GM12891 (cell line): ENCODE measurements around the gene LTBP3. TPM values are rescaled to one million over a fixed set of nuclear protein-coding genes. Genes with fewer than 3 reads are reported as not detected.

ENCODE experiments used
- DNase-seq: peaks from one replicate; pipeline ENCODE4 v3.0.0; 2011; ENCODE audit warnings: low spot score; ENCODE audit not compliant: insufficient read length
- FAIRE-seq: peaks from 2 replicates; lab custom pipeline; 2011; peaks lifted over from hg19 to GRCh38; lab: Jason Lieb, UNC
- PAX5 ChIP-seq: IDR thresholded peaks from 2 replicates; pipeline ENCODE4 v1.6.1; 2011; ENCODE audit warnings: low read length, moderate library complexity, mild to moderate bottlenecking; ENCODE audit not compliant: insufficient read depth, severe bottlenecking
- POLR2A ChIP-seq: IDR thresholded peaks from 2 replicates; pipeline ENCODE4 v1.6.1; 2011; ENCODE audit warnings: low read depth, low read length, control low read depth
- POLR2AphosphoS5 ChIP-seq: IDR thresholded peaks from 2 replicates; pipeline ENCODE4 v1.6.1; 2011; ENCODE audit warnings: low read depth, low read length, control low read depth
- POU2F2 ChIP-seq: IDR thresholded peaks from 2 replicates; pipeline ENCODE4 v1.6.1; 2011; ENCODE audit warnings: low read depth, mild to moderate bottlenecking, control low read depth, low read length, moderate library complexity
- SPI1 ChIP-seq: IDR thresholded peaks from 2 replicates; pipeline ENCODE4 v1.6.1; 2011; ENCODE audit warnings: low read depth, low read length, control low read depth
- TAF1 ChIP-seq: IDR thresholded peaks from 2 replicates; pipeline ENCODE4 v1.6.1; 2011; ENCODE audit warnings: low read depth, low read length, control low read depth
- polyA plus RNA-seq: library from polyadenylated mRNA; unstranded; fragments of >200 nt; gene quantifications from one replicate; pipeline ENCODE4 v1.2.1, GENCODE V29; 2012; ENCODE audit warnings: low read depth, missing spikeins, inconsistent platforms; ENCODE audit not compliant: missing spikeins

LTBP3 gene
- 14.6 TPM for polyA plus RNA-seq

DNA sequence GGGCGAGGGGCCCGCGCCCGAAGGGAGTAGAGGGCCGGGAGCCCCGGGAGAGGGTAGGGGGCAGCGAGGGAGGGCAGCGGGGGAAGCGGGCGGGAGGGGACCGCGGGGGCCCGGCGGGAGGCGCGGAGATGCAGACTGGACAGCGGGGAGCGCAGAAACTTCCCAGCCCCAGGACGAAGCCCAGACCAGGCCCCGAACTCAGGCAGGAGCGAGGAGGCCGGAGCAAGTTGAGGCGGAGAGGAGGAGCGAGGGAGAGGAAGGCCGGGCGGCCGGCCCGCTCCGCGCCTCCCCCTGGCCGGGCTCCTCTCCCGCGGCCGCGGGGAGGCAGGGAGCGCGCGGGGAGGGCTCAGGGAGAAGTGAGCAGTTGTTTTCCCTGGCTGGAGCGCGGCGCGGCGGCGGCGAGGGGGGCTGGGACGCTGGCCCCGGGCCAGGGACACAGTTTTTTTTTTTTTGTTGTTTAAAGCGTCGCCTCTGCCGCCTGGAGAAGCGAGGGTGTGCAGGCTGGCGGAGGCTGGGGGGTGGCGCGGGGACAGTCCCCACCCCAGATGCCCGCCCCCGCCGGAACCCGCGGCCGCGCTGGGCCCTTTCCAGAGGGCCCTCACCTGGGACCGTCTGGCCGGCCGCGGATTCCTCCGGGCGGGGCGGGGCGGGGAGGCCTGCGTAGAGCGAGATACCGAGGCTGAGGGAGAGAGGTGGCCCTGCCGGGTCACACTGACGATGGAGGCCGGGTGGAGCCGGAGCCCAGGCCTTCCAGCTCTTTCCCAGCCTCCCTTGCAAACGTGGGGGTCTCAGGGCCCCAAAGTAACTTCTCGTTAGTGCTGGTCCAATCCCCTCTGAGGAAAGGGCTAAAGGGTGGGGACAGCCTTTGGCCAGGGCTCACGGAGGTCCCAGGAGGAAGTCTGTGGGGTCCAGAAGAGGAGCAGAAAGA is at the start of gene LTBP3:
TSS of gene LTBP3 (minus strand) at position 358 of the 928 bp plus-strand sequence. CDS start 400 bp downstream, outside the sequence.
- peak; percentile 70 for DNase-seq
- FAIRE-seq = no peak
- TF ChIP-seq POLR2AphosphoS5 = no peak
- TF ChIP-seq POLR2A = no peak
- TF ChIP-seq TAF1 = no peak
- TF ChIP-seq POU2F2 = no peak
- TF ChIP-seq PAX5 = no peak
- TF ChIP-seq SPI1 = no peak

DNA sequence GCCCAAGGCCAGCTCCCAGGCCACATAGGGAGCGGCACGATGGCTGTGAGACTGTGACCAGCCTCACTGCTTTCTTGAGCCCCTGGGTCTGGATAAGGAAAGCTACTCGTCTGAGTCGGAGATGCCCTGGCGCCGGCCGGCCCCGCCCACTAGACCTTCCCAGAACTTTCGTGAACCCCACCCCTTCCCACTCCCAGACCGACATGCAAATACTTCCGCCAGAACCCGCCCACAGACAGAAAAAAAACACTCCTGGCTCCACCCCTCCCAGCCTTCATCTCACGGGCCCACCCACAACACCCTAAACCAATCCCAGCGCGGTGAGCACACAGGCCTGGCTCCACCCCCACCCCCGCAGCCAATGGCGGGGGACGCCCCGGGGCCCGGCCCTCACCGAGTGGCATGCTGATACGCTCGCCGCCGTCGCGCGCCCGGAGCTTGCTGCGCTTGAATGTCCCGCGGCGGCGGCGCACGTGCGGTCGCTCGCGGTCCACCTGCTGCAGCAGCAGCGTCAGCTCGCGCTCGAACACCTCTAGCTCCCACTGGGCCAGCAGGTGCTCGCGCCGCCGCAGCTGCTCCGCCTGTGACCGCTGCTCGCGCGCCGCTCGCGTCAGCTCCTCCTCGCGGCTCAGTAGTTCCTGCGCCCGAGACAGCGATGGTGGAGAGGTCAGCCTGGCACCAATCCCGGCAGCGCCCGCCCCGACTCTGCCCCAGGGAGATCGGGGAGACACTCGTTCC is 48.9 kb upstream of the LTBP3 start:
- FAIRE-seq (no peak), DNase-seq (peak; percentile 65)
- no peak for TF ChIP-seq POLR2A
- TF ChIP-seq PAX5 = no peak
- TF ChIP-seq POU2F2 = no peak
- TF ChIP-seq POLR2AphosphoS5 = no peak
- TF ChIP-seq SPI1 = no peak
- no peak for TF ChIP-seq TAF1

DNA sequence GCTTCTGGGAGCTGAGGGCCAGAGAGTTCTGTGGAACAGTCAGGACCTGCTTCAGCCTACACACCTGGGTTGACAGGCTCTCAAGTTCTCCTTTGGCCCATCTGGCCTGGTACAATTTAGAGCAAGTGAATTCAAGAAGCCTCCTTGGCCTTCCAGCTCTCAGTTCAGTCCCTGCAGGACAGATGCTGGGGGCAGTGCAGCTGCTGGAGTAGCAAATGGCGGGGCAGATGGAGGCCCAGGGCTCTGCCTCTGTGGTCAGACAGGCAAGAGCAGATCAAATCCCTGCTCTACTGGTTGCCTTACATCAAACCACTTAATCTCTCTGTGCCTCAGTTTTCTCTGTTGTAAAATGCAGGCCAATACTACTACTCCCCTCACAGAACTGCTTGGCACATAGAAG is 46.1 kb upstream of the LTBP3 start:
- FAIRE-seq (no peak), DNase-seq (no peak)
- TF ChIP-seq POLR2A (no peak), SPI1 (no peak), POLR2AphosphoS5 (no peak), TAF1 (no peak), PAX5 (no peak), POU2F2 (no peak)

DNA sequence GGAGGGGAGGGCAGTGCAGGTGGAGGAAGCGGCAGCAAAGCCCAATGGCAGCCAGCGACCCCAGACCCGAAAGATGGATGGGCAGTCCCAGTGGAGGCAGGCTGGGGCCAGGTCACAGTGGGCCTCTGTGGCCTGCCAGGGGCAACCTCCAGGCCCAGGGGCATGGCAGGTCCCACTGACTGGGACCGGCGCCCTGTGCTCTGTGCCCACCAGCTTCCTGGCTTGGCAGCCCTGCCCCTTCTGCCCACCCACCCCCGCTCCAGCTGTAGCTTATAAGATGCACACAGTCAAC is 41.7 kb upstream of the LTBP3 start:
- no peak for FAIRE-seq
- DNase-seq = no peak

DNA sequence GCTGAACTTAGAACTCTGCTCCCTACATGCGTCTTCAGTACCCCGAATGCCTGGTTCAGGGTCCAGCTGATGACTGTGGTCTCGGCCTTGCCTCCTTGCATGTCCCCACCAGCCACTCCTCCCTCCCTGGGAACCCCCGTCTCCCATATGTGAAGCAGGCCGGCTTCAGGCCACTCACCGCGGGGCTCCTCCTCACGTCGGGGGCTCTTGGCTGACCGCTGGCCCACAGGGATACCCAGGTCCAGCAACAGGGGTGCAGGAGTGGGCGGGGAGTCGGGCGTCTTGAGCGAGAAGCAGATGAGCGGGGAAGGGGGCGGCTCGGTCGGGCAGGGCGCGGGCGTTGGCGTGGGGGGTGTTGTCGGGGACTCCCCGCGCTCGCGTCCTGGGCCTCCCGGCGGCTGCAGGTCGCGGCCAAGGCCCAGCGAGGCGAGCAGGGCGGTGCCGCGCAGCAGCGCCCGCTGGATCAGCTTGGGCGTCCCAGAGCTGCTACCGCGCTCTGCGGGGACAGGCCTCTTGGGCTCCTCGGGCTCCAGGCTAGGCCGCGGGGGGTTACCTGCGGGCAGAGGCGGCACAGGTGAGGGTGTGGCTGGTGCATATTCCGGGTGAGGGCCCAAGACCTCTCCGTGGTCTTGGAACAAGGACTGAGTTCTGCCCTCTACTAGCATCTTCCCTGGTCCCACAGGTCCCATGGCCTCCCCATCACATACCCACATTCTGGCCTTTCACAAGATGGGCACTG is 41.2 kb upstream of the LTBP3 start:
- TF ChIP-seq SPI1 = no peak
- no peak for TF ChIP-seq POLR2A
- no peak for TF ChIP-seq POU2F2
- TF ChIP-seq TAF1 = no peak
- no peak for TF ChIP-seq PAX5
- TF ChIP-seq POLR2AphosphoS5 = no peak
- FAIRE-seq = no peak
- DNase-seq = no peak

More for the DNA sequence above, 41.7 kb upstream of the LTBP3 start:
- TF ChIP-seq POLR2AphosphoS5 (no peak), POU2F2 (no peak), TAF1 (no peak), PAX5 (no peak)

DNA sequence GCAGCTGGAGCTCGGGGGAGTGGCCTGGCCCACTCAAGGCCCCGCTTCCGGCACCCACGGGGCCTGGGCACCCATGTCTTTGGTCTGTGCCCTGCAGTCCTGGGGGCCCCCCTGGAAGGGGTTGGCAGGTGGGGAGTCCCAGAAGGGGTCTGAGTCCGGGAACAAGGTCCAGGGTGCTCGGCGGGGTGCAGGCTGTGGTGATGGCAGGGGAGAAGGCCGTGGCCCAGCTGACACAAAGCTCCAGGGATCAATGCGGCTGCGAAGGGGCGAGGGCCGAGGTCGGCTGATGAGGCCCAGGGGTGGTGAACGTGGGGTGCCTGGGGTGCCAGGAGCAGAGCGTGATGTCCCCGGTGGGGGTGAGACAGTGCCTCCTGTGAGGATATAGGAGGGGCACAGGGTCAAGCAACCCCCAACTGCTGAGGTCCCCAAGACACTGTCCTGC is 40.1 kb upstream of the LTBP3 start:
- DNase-seq (no peak), FAIRE-seq (no peak)
- no peak for TF ChIP-seq POU2F2
- TF ChIP-seq PAX5 = no peak
- TF ChIP-seq TAF1 = no peak
- TF ChIP-seq SPI1 = no peak
- no peak for TF ChIP-seq POLR2A
- TF ChIP-seq POLR2AphosphoS5 = no peak

DNA sequence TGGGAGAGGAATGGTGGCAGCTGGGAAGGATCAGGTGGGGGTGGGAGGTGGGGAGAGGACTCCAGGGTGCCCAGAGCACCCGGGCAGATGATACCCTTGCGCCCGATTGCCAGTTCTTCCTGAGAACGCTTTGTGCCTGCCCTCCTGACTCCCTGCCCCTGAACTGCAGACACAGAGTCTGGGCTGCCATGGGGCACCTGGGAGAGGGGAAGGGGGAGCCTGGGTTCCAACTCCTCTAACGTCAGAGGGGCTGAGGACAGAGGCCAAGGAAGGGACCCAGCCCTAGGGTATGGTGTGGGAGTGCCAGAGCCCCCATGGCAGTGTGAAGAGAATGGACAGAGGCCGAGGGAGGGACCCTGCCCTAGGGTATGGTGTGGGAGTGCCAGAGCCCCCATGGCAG is 38.4 kb upstream of the LTBP3 start:
- DNase-seq = no peak
- FAIRE-seq = no peak
- TF ChIP-seq POLR2A (no peak), SPI1 (no peak), POU2F2 (no peak), TAF1 (no peak), POLR2AphosphoS5 (no peak), PAX5 (no peak)

DNA sequence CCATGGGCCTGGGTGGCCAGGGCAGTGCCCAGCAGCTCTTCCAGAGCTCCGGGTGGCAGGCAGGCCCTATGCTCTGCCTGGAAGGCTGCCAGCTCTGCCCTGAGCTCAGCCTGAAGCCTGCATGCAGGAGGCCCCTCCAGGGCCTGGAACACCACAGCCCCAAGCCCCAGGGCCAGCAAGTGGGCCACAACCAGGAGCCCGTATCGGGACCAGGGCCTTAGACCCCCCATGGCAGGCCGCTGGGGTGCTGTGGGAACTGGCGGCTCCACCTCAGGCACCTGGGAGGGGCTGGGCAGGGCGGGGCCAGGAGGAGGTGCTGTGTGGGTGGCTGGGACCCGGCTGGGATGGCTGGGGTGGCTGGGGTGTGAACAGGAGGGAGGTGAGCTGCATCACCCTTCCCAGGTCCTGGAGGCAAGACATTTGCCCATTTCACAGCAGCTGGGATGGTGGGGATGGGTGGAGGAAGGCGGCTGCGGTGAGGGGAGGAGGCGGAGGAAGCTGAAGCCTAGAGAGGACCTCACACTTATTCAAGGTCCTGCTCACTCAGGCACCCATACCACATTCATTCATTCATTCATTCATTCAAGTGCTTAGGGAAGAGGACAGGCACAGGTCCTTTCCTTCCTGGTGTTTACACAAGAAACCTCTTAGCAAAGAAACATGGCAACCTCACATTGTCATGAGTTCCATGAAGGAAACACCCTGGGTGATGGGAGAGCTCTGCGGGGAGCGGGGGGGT is 37.6 kb upstream of the LTBP3 start, which contains the start of gene KCNK7:
TSS of gene KCNK7 (minus strand) at position 258 of the 739 bp plus-strand sequence. CDS start at position 230, 28 bp downstream.
- TF ChIP-seq POLR2A = no peak
- TF ChIP-seq PAX5 = no peak
- no peak for TF ChIP-seq POU2F2
- TF ChIP-seq TAF1 = no peak
- TF ChIP-seq POLR2AphosphoS5 = no peak
- TF ChIP-seq SPI1 = no peak
- DNase-seq = no peak
- no peak for FAIRE-seq
